PC-9 (cell line): ENCODE data around the gene LEP.

ENCODE experiments used
- EZH2 ChIP-seq: fragments of 200-600 bp; sonication (generic); IDR thresholded peaks from 2 replicates; pipeline ENCODE4 v1.8.0; 2017; ENCODE audit warnings: antibody characterized with exemption, low read depth
- TF ChIP-seq, protein P1 (sequence below): fragments of 200-600 bp; sonication (generic); conservative IDR thresholded peaks from 2 replicates; pipeline ENCODE4 v1.6.1; 2017; ENCODE audit warnings: mixed run types, antibody characterized with exemption, mild to moderate bottlenecking, moderate library complexity

DNA sequence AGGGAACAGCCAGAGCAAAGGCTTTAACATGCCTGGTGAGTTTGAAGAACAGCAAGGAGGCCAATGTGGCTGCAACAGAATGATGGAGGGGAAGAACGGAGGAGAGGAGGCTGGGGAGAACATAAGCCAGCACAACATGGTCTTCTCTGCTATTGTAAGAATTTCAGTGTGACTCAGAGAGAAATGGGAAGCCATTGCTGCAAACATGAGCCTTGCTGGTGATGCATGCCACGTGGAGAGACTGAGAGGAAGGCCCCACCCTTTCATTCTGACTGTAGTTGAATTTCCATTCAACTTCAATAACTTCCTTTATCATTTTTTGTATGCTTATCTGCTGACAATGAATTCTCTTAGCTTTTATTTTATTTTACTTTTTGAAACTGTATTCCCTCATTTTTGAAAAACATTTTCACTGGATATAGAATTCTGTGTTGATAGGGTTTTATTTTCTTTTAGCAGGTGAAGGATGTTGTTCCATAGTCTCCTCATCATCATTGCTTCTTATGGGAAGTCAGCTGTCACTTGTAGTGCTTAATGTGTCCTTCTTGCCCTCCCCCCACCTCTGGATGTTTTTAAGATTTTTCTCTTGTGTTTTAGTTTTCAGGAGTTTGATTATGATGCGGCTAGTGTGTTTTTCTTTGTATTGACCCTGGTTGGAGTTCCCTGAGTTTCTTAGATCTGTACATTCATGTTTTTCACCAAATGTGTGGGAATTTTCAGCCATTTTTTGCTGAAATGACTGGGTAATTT is 46.4 kb upstream of the LEP start:
- TF ChIP-seq, protein P1, sequence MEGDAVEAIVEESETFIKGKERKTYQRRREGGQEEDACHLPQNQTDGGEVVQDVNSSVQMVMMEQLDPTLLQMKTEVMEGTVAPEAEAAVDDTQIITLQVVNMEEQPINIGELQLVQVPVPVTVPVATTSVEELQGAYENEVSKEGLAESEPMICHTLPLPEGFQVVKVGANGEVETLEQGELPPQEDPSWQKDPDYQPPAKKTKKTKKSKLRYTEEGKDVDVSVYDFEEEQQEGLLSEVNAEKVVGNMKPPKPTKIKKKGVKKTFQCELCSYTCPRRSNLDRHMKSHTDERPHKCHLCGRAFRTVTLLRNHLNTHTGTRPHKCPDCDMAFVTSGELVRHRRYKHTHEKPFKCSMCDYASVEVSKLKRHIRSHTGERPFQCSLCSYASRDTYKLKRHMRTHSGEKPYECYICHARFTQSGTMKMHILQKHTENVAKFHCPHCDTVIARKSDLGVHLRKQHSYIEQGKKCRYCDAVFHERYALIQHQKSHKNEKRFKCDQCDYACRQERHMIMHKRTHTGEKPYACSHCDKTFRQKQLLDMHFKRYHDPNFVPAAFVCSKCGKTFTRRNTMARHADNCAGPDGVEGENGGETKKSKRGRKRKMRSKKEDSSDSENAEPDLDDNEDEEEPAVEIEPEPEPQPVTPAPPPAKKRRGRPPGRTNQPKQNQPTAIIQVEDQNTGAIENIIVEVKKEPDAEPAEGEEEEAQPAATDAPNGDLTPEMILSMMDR = no peak
- TF ChIP-seq EZH2 = no peak
